GM12878 (cell line): ENCODE results near the gene PRRC1. TPM values are rescaled to one million over a fixed set of nuclear protein-coding genes. Genes with fewer than 3 reads are reported as not detected.

Experiments
- ATAC-seq: fragments of 200-7000 bp; cut with Tn5 transposase; 3 replicates; pipeline ENCODE4 v1.9.1; 2020; ENCODE audit warnings: mild to moderate bottlenecking, moderate library complexity
- BruUV-seq: library from RNA; stranded (reverse); fragments of 400-500 nt; replicated peaks from 2 replicates; lab custom pipeline; 2021; lab: Mats Ljungman, UMichigan
- CTCF ChIA-PET: fragments of 300-600 bp; sonication (Branson Sonifier 250); formaldehyde crosslinking; extraction: SDS; loops from one replicate; lab custom pipeline; 2021; ENCODE audit warnings: inconsistent platforms; lab: Yijun Ruan, JAX
- POLR2A ChIA-PET: fragments of 350-600 bp; formaldehyde crosslinking; extraction: SDS; loops from one replicate; lab custom pipeline; 2021; ENCODE audit warnings: inconsistent platforms; lab: Charles Lee
- RAD21 ChIA-PET: fragments of 300-600 bp; sonication (Branson Sonifier 250); formaldehyde crosslinking; loops from one replicate; lab custom pipeline; 2023; ENCODE audit warnings: antibody characterized with exemption; ENCODE audit not compliant: unreplicated experiment; lab: Charles Lee
- SMC1A ChIA-PET: fragments of 300-600 bp; sonication (Branson Sonifier 250); formaldehyde crosslinking; loops from one replicate; lab custom pipeline; 2023; ENCODE audit not compliant: unreplicated experiment, uncharacterized antibody; lab: Charles Lee
- DNase-seq: peaks from one replicate; pipeline ENCODE4 v3.0.0-alpha.2; 2011; ENCODE audit warnings: low read depth, low spot score
- FAIRE-seq: peaks from 3 replicates; lab custom pipeline; 2011; peaks lifted over from hg19 to GRCh38; lab: Jason Lieb, UNC
- H2AFZ ChIP-seq: 2 replicates; pipeline ENCODE4 v1.6.0; 2011; ENCODE audit warnings: low read depth, low read length, control low read depth; ENCODE audit not compliant: control insufficient read depth
- H3K27ac ChIP-seq: 2 replicates; pipeline ENCODE4 v1.5.1; 2011; ENCODE audit warnings: control low read depth; ENCODE audit not compliant: control insufficient read depth, insufficient read depth
- H3K27me3 ChIP-seq, 2 experiments: replicated peaks in 1 of 2; 2 replicates each; pipeline versions ENCODE4 v1.6.0 to v1.6.1; 2011; ENCODE audit warnings: low read length in 1 of 2; ENCODE audit not compliant: control insufficient read depth in 2 of 2, insufficient read depth in 2 of 2
- H3K36me3 ChIP-seq, 2 experiments: 2 replicates each; pipeline ENCODE4 v1.5.1; 2011; ENCODE audit warnings: low read length in 1 of 2; ENCODE audit not compliant: control insufficient read depth in 2 of 2, insufficient read depth in 2 of 2
- H3K4me1 ChIP-seq: 2 replicates; pipeline ENCODE4 v1.6.1; 2011; ENCODE audit warnings: mild to moderate bottlenecking, low read length, moderate library complexity, mixed read lengths; ENCODE audit not compliant: control insufficient read depth, insufficient read depth
- H3K4me2 ChIP-seq: 2 replicates; pipeline ENCODE4 v1.6.0; 2011; ENCODE audit warnings: control low read depth; ENCODE audit not compliant: control insufficient read depth, insufficient read depth
- H3K4me3 ChIP-seq: fragments of 200-600 bp; sonication (generic); 2 replicates; pipeline ENCODE4 v1.5.1; 2016
- H3K79me2 ChIP-seq: 2 replicates; pipeline ENCODE4 v1.6.0; 2011; ENCODE audit warnings: low read length; ENCODE audit not compliant: control insufficient read depth, insufficient read depth
- H3K9ac ChIP-seq: 2 replicates; pipeline ENCODE4 v1.8.0; 2011; ENCODE audit warnings: low read length, control low read depth, mixed read lengths; ENCODE audit not compliant: control insufficient read depth, insufficient read depth
- H3K9me3 ChIP-seq: replicated peaks from 3 replicates; pipeline ENCODE4 v1.5.1; 2011; ENCODE audit warnings: mild to moderate bottlenecking, low read length; ENCODE audit not compliant: control insufficient read depth, insufficient read depth
- H4K20me1 ChIP-seq: 2 replicates; pipeline ENCODE4 v1.6.0; 2011; ENCODE audit not compliant: control insufficient read depth, insufficient read depth
- E2F4 ChIP-seq: IDR thresholded peaks from 2 replicates; pipeline ENCODE4 v1.6.1; 2012; ENCODE audit warnings: low read depth, low read length, improper control_type of control experiment
- EED ChIP-seq: sonication (generic); IDR thresholded peaks from 2 replicates; pipeline ENCODE4 v1.6.1; 2016; ENCODE audit warnings: antibody characterized with exemption, low read depth
- EGR1 ChIP-seq, 2 experiments: IDR thresholded peaks; 1 replicate in 1 of 2; 2 replicates in 1 of 2; pipeline ENCODE4 v1.6.1; 2011 to 2012; ENCODE audit warnings: low read depth in 2 of 2, low read length in 2 of 2, borderline replicate concordance in 1 of 2, mild to moderate bottlenecking in 1 of 2, moderate library complexity in 1 of 2
- FOS ChIP-seq: IDR thresholded peaks from 3 replicates; pipeline ENCODE4 v1.6.1; 2011; ENCODE audit warnings: borderline replicate concordance; ENCODE audit not compliant: insufficient read length; ENCODE audit errors: extremely low read depth
- KDM1A ChIP-seq: fragments of 200-600 bp; sonication (generic); IDR thresholded peaks from 2 replicates; pipeline ENCODE4 v1.6.1; 2016; ENCODE audit warnings: borderline replicate concordance
- KLF5 ChIP-seq: fragments of 450-650 bp; IDR thresholded peaks from 2 replicates; pipeline ENCODE4 v1.6.1; 2014; ENCODE audit warnings: mild to moderate bottlenecking; ENCODE audit not compliant: partially characterized antibody
- MXI1 ChIP-seq: fragments of 150-350 bp; IDR thresholded peaks from 2 replicates; pipeline ENCODE4 v1.6.1; 2011; ENCODE audit warnings: low read depth, mild to moderate bottlenecking, inconsistent platforms, low read length, improper control_type of control experiment
- MYB ChIP-seq: fragments of 150-350 bp; IDR thresholded peaks from 2 replicates; pipeline ENCODE4 v1.6.1; 2014; ENCODE audit warnings: mild to moderate bottlenecking, low read depth, low read length, borderline replicate concordance
- NFYA ChIP-seq: IDR thresholded peaks from 2 replicates; pipeline ENCODE4 v1.6.1; 2011; ENCODE audit warnings: low read depth, mild to moderate bottlenecking, low read length, improper control_type of control experiment, borderline replicate concordance
- NKRF ChIP-seq: fragments of 450-650 bp; conservative IDR thresholded peaks from 2 replicates; pipeline ENCODE4 v1.6.1; 2017; ENCODE audit warnings: mild to moderate bottlenecking, moderate library complexity
- SMAD1 ChIP-seq: fragments of 450-650 bp; IDR thresholded peaks from 2 replicates; pipeline ENCODE4 v1.6.1; 2018; ENCODE audit warnings: mild to moderate bottlenecking, low read depth; ENCODE audit not compliant: partially characterized antibody
- TBL1XR1 ChIP-seq: IDR thresholded peaks from 2 replicates; pipeline ENCODE4 v1.6.1; 2012; ENCODE audit warnings: low read depth, low read length, improper control_type of control experiment
- ZBTB40 ChIP-seq: fragments of 450-650 bp; IDR thresholded peaks from 2 replicates; pipeline ENCODE4 v1.6.1; 2016; ENCODE audit warnings: mild to moderate bottlenecking, moderate library complexity, borderline replicate concordance
- WGBS: methylation state at CpG from one replicate; pipeline ENCODE4 v1.1.6; 2016; ENCODE audit warnings: low lambda C conversion rate; ENCODE audit not compliant: insufficient replicate concordance, insufficient coverage; ENCODE audit errors: missing lambda C conversion rate; 5-methylcytosine and 5-hydroxymethylcytosine counted together
- in situ Hi-C: fragments of 300-500 bp; cut with MboI; formaldehyde crosslinking; loops from 9 replicates; pipeline ENCODE4 v1.14.3; 2018; ENCODE audit warnings: mixed read lengths
- intact Hi-C: fragments of 100-400 bp; cut with micrococcal nuclease; formaldehyde crosslinking; loops from one replicate; pipeline ENCODE4 v1.14.2; 2022; ENCODE audit not compliant: unreplicated experiment
- polyA plus RNA-seq, 11 experiments: library from polyadenylated mRNA; depleted of rRNA in 4 of 11; unstranded in 6 of 11; stranded (reverse) in 5 of 11; fragments of >200 nt; fragmentation: Nextera tagmentation in 4 of 11; fragmentation: Illumina TruSeq in 1 of 11; extraction: Ambion mirVana in 4 of 11; extraction: Trizol in 1 of 11; gene quantifications; 1 replicate in 1 of 11; 2 replicates in 10 of 11; pipeline versions ENCODE4 v1.2.1 to v1.2.3, GENCODE V29; 2011 to 2016; ENCODE audit warnings: inconsistent platforms in 2 of 11, missing spikeins in 2 of 11, low read depth in 1 of 11
- total RNA-seq, 4 experiments: library from RNA; depleted of rRNA in 3 of 4; stranded (reverse); fragments of >200 nt in 3 of 4; fragmentation: Illumina TruSeq in 1 of 4; extraction: Trizol in 1 of 4; gene quantifications; 2 replicates each; pipeline versions ENCODE4 v1.2.1 to v1.2.3, GENCODE V29; 2013 to 2021
- TF ChIP-seq, protein P1 (sequence below): fragments of 450-650 bp; IDR thresholded peaks from 2 replicates; pipeline ENCODE4 v1.6.1; 2016; ENCODE audit warnings: mild to moderate bottlenecking

Gene PRRC1
- total and polyA plus RNA-seq, 10 of the 15 experiments (the other 5 are each of a cell fraction or from before 2014, with no cell fraction given) = 19.0 to 54.5 (median 31.0) TPM

- H3K4me3 ChIP-seq = no peak overlapping the region
- FAIRE-seq = no peak
- no peak for DNase-seq
- no peaks in the 10 kb centered on the region for H4K20me1 ChIP-seq
- SMC1A ChIA-PET = interaction anchor here (0.9 kb wide), 1 partner anchor 674 kb away, joined by 3 read pairs; no protein-coding TSS in a partner anchor
- POLR2A ChIA-PET = no interaction called here
- no peak overlapping the region for H3K9ac ChIP-seq
- 91% methylated on average over 10 of the region's 10 CpGs for WGBS
- peaks cover 2% of the 10 kb centered on the region; the same call in 2 of the 3 replicates for H3K9me3 ChIP-seq
- no peaks in the 10 kb centered on the region; a peak in 2 of 4 replicates for H3K27me3 ChIP-seq
- H3K36me3 ChIP-seq = peaks cover 0 to 3% of the 10 kb centered on the region in 2 experiments; a peak in 1 of 4 replicates
- peaks cover 5% of the 10 kb centered on the region for H3K4me1 ChIP-seq
- intact Hi-C loops = no loop called here
- CTCF ChIA-PET = no interaction called here
- ATAC-seq = no peak
- H2AFZ ChIP-seq = no peak overlapping the region
- RAD21 ChIA-PET = no interaction called here
- peaks cover 34% of the 10 kb centered on the region for H3K79me2 ChIP-seq
- H3K4me2 ChIP-seq = no peak overlapping the region
- no TSS peak for BruUV-seq
- no peak for TF ChIP-seq TBL1XR1
- no peak for TF ChIP-seq ZBTB40
- TF ChIP-seq FOS = no peak
- TF ChIP-seq KDM1A = no peak
- no peak for TF ChIP-seq MXI1
- TF ChIP-seq E2F4 = no peak
- no peak for TF ChIP-seq NKRF
- TF ChIP-seq MYB = no peak
- TF ChIP-seq EED = no peak
- no peak for TF ChIP-seq NFYA
- TF ChIP-seq KLF5 = no peak
- TF ChIP-seq, protein P1, sequence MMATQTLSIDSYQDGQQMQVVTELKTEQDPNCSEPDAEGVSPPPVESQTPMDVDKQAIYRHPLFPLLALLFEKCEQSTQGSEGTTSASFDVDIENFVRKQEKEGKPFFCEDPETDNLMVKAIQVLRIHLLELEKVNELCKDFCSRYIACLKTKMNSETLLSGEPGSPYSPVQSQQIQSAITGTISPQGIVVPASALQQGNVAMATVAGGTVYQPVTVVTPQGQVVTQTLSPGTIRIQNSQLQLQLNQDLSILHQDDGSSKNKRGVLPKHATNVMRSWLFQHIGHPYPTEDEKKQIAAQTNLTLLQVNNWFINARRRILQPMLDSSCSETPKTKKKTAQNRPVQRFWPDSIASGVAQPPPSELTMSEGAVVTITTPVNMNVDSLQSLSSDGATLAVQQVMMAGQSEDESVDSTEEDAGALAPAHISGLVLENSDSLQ = no peak
- no peak for TF ChIP-seq SMAD1
- no peak for TF ChIP-seq EGR1 (IDR thresholded peaks at IDR 0.05; ENCODE audit: borderline replicate concordance in 1 of 2, low read depth in 2 of 2, low read length in 2 of 2)
- H3K27ac ChIP-seq = no peak overlapping the region
- in situ Hi-C loops = no loop called here
Observed at GRCh38 chr5:127515693-127516440, 1.6 kb upstream of the PRRC1 start.
